ENCODE measurements around the gene KLHDC4. TPM values are rescaled to one million over a fixed set of nuclear protein-coding genes. Genes with fewer than 3 reads are reported as not detected.

KLHDC4 gene
- polyA plus RNA-seq, 1 of the 3 experiments (the other 2 are of a cell fraction) = 51.2 TPM

- no peak overlapping the region for H3K9ac ChIP-seq
- no peaks in the 10 kb centered on the region for H3F3A ChIP-seq (replicated peaks; ENCODE audit: insufficient read depth)
- H4K20me1 ChIP-seq (ENCODE audit: insufficient read depth) = no peaks in the 10 kb centered on the region
- 95% methylated on average over 10 of the region's 14 CpGs for WGBS (ENCODE audit: low lambda C conversion rate)
- ChIA-PET POLR2A (no interaction called here), CTCF (interaction anchor here (0.7 kb wide), 1 partner anchor 118 kb away, joined by 3 read pairs; no protein-coding TSS in a partner anchor)
- no peak for TF ChIP-seq USF1 (IDR thresholded peaks at IDR 0.05; ENCODE audit: borderline replicate concordance, low read depth)
- TF ChIP-seq FOXM1 (IDR thresholded peaks at IDR 0.05; ENCODE audit: low read depth) = no peak
- TF ChIP-seq PBX3 (IDR thresholded peaks at IDR 0.05) = no peak
- no peak for TF ChIP-seq NRF1 (IDR thresholded peaks at IDR 0.05; ENCODE audit: low read depth, low read length)
- no peak for TF ChIP-seq REST (IDR thresholded peaks at IDR 0.05; ENCODE audit: low read depth, low read length)
- no peak for TF ChIP-seq FOXJ3 (CRISPR knock-in tag; IDR thresholded peaks at IDR 0.05)
- TF ChIP-seq YY1 (IDR thresholded peaks at IDR 0.05; ENCODE audit: low read depth) = no peak
- TF ChIP-seq CTCF (IDR thresholded peaks at IDR 0.05) = no peak
- TF ChIP-seq MAX (IDR thresholded peaks at IDR 0.05; ENCODE audit: low read depth) = no peak
- no peak for TF ChIP-seq RCOR1 (IDR thresholded peaks at IDR 0.05; ENCODE audit: low read length)
- no peak for TF ChIP-seq ELF1 (IDR thresholded peaks at IDR 0.05)
- TF ChIP-seq FOSL2 (IDR thresholded peaks at IDR 0.05; ENCODE audit: borderline replicate concordance, low read depth) = no peak
- TF ChIP-seq EP300 (IDR thresholded peaks at IDR 0.05; ENCODE audit: borderline replicate concordance in 1 of 2, low read depth in 1 of 2, low read length in 1 of 2) = no peak
- no peaks in the 10 kb centered on the region for H3K9me3 ChIP-seq
- H3K79me2 ChIP-seq (ENCODE audit: insufficient read depth) = no peaks in the 10 kb centered on the region
- H3K27me3 ChIP-seq (ENCODE audit: insufficient read depth) = no peaks in the 10 kb centered on the region
- no peak overlapping the region for H3K4me2 ChIP-seq
- no peaks in the 10 kb centered on the region; a peak in 1 of 4 replicates for H3K4me1 ChIP-seq (ENCODE audit: control insufficient read depth in 1 of 2, insufficient read depth in 2 of 2, low read depth in 1 of 2, low read length in 1 of 2)
- no peak overlapping the region for H3K4me3 ChIP-seq (ENCODE audit: low read depth in 2 of 2, low read length in 1 of 2)
- H2AFZ ChIP-seq (ENCODE audit: low read depth) = no peak overlapping the region
- no peak overlapping the region for H3K27ac ChIP-seq (ENCODE audit: low read depth in 2 of 2, low read length in 1 of 2)
- H3K9me2 ChIP-seq = no peaks in the 10 kb centered on the region
- peaks cover 0 to 73% of the 10 kb centered on the region in 2 experiments for H3K36me3 ChIP-seq (replicated peaks in 1 of 2; ENCODE audit: control insufficient read depth in 1 of 2, insufficient read depth in 2 of 2, low read length in 1 of 2)
- DNase-seq = no peak
These were observed 53.5 kb downstream of the KLHDC4 start for GRCh38 chr16:87712184-87712762.

Measured in SK-N-SH (cell line).